ENCODE data around the gene WWOX.

GRCh38 chr16:79069633-79070032, 970.2 kb downstream of the WWOX start:
- TF ChIP-seq CTCF (IDR thresholded peaks at IDR 0.05; ENCODE audit: poor library complexity, severe bottlenecking) = no peak
- no peak for TF ChIP-seq EZH2 (IDR thresholded peaks at IDR 0.05; ENCODE audit: borderline replicate concordance, insufficient read depth, low read length, poor library complexity, severe bottlenecking)

All from neural cell (in vitro differentiated cells).